K562 (cell line): Measurements from ENCODE around the gene XCL2. TPM values are rescaled to one million over a fixed set of nuclear protein-coding genes. Genes with fewer than 3 reads are reported as not detected.

Experiments used
- ATAC-seq: fragments of 200-7000 bp; cut with Tn5 transposase; 3 replicates; pipeline ENCODE4 v1.9.1; 2020; ENCODE audit warnings: moderate library complexity
- BruUV-seq: library from RNA; stranded (reverse); fragments of 400-500 nt; replicated peaks from 2 replicates; lab custom pipeline; 2021; lab: Mats Ljungman, UMichigan
- CTCF ChIA-PET: fragments of 300-600 bp; formaldehyde crosslinking; extraction: SDS; loops from one replicate; lab custom pipeline; 2021; ENCODE audit warnings: low intra/inter-chr PET ratio; lab: Yijun Ruan, JAX
- POLR2A ChIA-PET: fragments of 300-600, 350-650 bp; sonication (Branson Sonifier 250); formaldehyde crosslinking; extraction: SDS; loops from one replicate; lab custom pipeline; 2021; ENCODE audit warnings: antibody characterized with exemption, inconsistent platforms; lab: Yijun Ruan, JAX
- DNase-seq, 4 experiments: peaks; one replicate each; pipeline versions ENCODE4 v3.0.0 to v3.0.0-alpha.2; 2011 to 2018; ENCODE audit warnings: low spot score in 3 of 4, mixed read lengths in 3 of 4; ENCODE audit errors: extremely low read depth in 1 of 4
- FAIRE-seq: peaks from 2 replicates; lab custom pipeline; 2011; peaks lifted over from hg19 to GRCh38; lab: Jason Lieb, UNC
- H2AFZ ChIP-seq: 2 replicates; pipeline ENCODE4 v1.6.0; 2011; ENCODE audit warnings: low read depth, low read length, control low read depth, inconsistent platforms
- H3K27ac ChIP-seq: fragments of 200-600 bp; 3 replicates; pipeline ENCODE4 v1.8.0; 2011; ENCODE audit warnings: low read depth, mild to moderate bottlenecking, control low read depth, inconsistent platforms, low read length, moderate library complexity, mixed read lengths; ENCODE audit errors: extremely low read depth
- H3K27me3 ChIP-seq, 2 experiments: fragments of 300-600 bp in 1 of 2; 2 replicates in 1 of 2; 3 replicates in 1 of 2; pipeline versions ENCODE4 v1.6.0 to v1.8.0; 2011; ENCODE audit warnings: inconsistent platforms in 2 of 2, low read length in 2 of 2, mild to moderate bottlenecking in 1 of 2, mixed read lengths in 1 of 2, moderate library complexity in 1 of 2; ENCODE audit not compliant: control insufficient read depth in 2 of 2, insufficient read depth in 2 of 2
- H3K36me3 ChIP-seq: fragments of 300-600 bp; 3 replicates; pipeline ENCODE4 v1.8.0; 2011; ENCODE audit warnings: mild to moderate bottlenecking, low read length, inconsistent platforms; ENCODE audit not compliant: control insufficient read depth, insufficient read depth
- H3K4me1 ChIP-seq, 2 experiments: fragments of 200-600 bp in 1 of 2; replicated peaks in 1 of 2; 2 replicates in 1 of 2; 3 replicates in 1 of 2; pipeline versions ENCODE4 v1.5.1 to v1.8.0; 2011; ENCODE audit warnings: inconsistent platforms in 2 of 2, low read length in 2 of 2, mild to moderate bottlenecking in 1 of 2, mixed read lengths in 1 of 2, moderate library complexity in 1 of 2; ENCODE audit not compliant: control insufficient read depth in 2 of 2, insufficient read depth in 2 of 2
- H3K4me2 ChIP-seq: 2 replicates; pipeline ENCODE4 v1.6.1; 2011; ENCODE audit warnings: low read length, control low read depth, inconsistent platforms, mixed read lengths; ENCODE audit not compliant: insufficient read depth
- H3K4me3 ChIP-seq: fragments of 200-600 bp; sonication (generic), shearing (Covaris generic); 2 replicates; pipeline ENCODE4 v1.5.1; 2016; ENCODE audit warnings: control low read depth, inconsistent platforms
- H3K79me2 ChIP-seq: fragments of 200-600 bp; 3 replicates; pipeline ENCODE4 v1.8.0; 2011; ENCODE audit warnings: low read length, inconsistent platforms; ENCODE audit not compliant: control insufficient read depth, insufficient read depth
- H3K9ac ChIP-seq, 2 experiments: 2 replicates each; pipeline versions ENCODE4 v1.6.0 to v1.6.1; 2011; ENCODE audit warnings: low read depth in 2 of 2, low read length in 2 of 2, control low read depth in 1 of 2, inconsistent platforms in 1 of 2, mild to moderate bottlenecking in 1 of 2, mixed read lengths in 1 of 2; ENCODE audit not compliant: insufficient read depth in 1 of 2
- H3K9me1 ChIP-seq: one replicate; pipeline ENCODE4 v1.6.0; 2011; ENCODE audit warnings: inconsistent platforms, mild to moderate bottlenecking, low read length, moderate library complexity; ENCODE audit not compliant: control insufficient read depth, insufficient read depth
- H3K9me3 ChIP-seq: replicated peaks from 2 replicates; pipeline ENCODE4 v1.5.1; 2011; ENCODE audit warnings: low read depth, low read length, inconsistent platforms; ENCODE audit not compliant: control insufficient read depth, insufficient read depth
- H4K20me1 ChIP-seq: replicated peaks from 2 replicates; pipeline ENCODE4 v1.6.1; 2011; ENCODE audit warnings: low read length, inconsistent platforms, mixed read lengths; ENCODE audit not compliant: control insufficient read depth, insufficient read depth
- DEAF1 ChIP-seq: fragments of 450-650 bp; formaldehyde crosslinking; IDR thresholded peaks from 2 replicates; pipeline ENCODE4 v1.4.0; 2020; ENCODE audit warnings: mild to moderate bottlenecking, moderate library complexity
- ELF2 ChIP-seq: fragments of 250-450 bp; sonication (Bioruptor Pico); IDR thresholded peaks from 2 replicates; pipeline ENCODE4 v1.5.0; 2021; ENCODE audit warnings: mild to moderate bottlenecking
- HOMEZ ChIP-seq: fragments of 250-450 bp; sonication (Bioruptor Pico); IDR thresholded peaks from 2 replicates; pipeline ENCODE4 v1.4.0; 2020; ENCODE audit warnings: mild to moderate bottlenecking, moderate library complexity
- NCOA1 ChIP-seq: fragments of 450-650 bp; IDR thresholded peaks from 2 replicates; pipeline ENCODE4 v1.6.1; 2016; ENCODE audit warnings: low read depth
- NCOA2 ChIP-seq, 2 experiments: fragments of 450-650 bp; IDR thresholded peaks; 2 replicates each; pipeline ENCODE4 v1.6.1; 2018; ENCODE audit warnings: mild to moderate bottlenecking in 2 of 2, moderate library complexity in 1 of 2; ENCODE audit not compliant: partially characterized antibody in 2 of 2
- NCOR1 ChIP-seq: fragments of 450-650 bp; IDR thresholded peaks from 2 replicates; pipeline ENCODE4 v1.6.1; 2016; ENCODE audit warnings: mild to moderate bottlenecking, moderate library complexity
- PHF8 ChIP-seq: fragments of 200-600 bp; sonication (generic); IDR thresholded peaks from 2 replicates; pipeline ENCODE4 v1.6.1; 2012; ENCODE audit warnings: mixed run types, mild to moderate bottlenecking, inconsistent platforms, low read length, moderate library complexity, borderline replicate concordance
- SAFB2 ChIP-seq: fragments of 200-400 bp; formaldehyde crosslinking; IDR thresholded peaks from 2 replicates; pipeline ENCODE4 v1.6.1; 2018; ENCODE audit warnings: borderline replicate concordance, low read length, low read depth, moderate library complexity; ENCODE audit not compliant: severe bottlenecking
- ZNF76 ChIP-seq: fragments of 250-450 bp; sonication (Bioruptor Pico); IDR thresholded peaks from 2 replicates; pipeline ENCODE4 v1.4.0; 2020; ENCODE audit warnings: mild to moderate bottlenecking, moderate library complexity, borderline replicate concordance
- ZNF766 ChIP-seq: fragments of 200-800 bp; sonication (Bioruptor generic); conservative IDR thresholded peaks from 2 replicates; pipeline ENCODE4 v1.6.1; 2016; ENCODE audit warnings: missing genetic modification characterization, missing compliant biosample characterization
- ZSCAN29 ChIP-seq: fragments of 450-650 bp; IDR thresholded peaks from 2 replicates; pipeline ENCODE4 v1.6.1; 2017
- WGBS: fragments of 100-300 bp; shearing (Covaris generic); methylation state at CpG from one replicate; pipeline ENCODE4 v1.1.6; 2016; ENCODE audit warnings: low coverage, mixed read lengths; ENCODE audit not compliant: insufficient coverage; ENCODE audit errors: missing lambda C conversion rate; 5-methylcytosine and 5-hydroxymethylcytosine counted together
- in situ Hi-C: fragments of 300-500 bp; cut with MboI; formaldehyde crosslinking; loops from 4 replicates; pipeline ENCODE4 v1.15.0; 2018; ENCODE audit warnings: inconsistent platforms, mixed read lengths
- intact Hi-C: fragments of 100-400 bp; cut with micrococcal nuclease; formaldehyde crosslinking; loops from 2 replicates; pipeline ENCODE4 v1.14.2; 2022
- polyA plus RNA-seq, 8 experiments: library from polyadenylated mRNA; depleted of rRNA in 4 of 8; stranded (reverse) in 5 of 8; unstranded in 3 of 8; fragments of >200 nt; fragmentation: Nextera tagmentation in 2 of 8; fragmentation: Illumina TruSeq in 1 of 8; extraction: Ambion mirVana in 2 of 8; extraction: Trizol in 1 of 8; gene quantifications; 2 replicates each; pipeline versions ENCODE4 v1.2.1 to v1.2.3, GENCODE V29; 2011 to 2014; ENCODE audit warnings: inconsistent platforms in 1 of 8, missing spikeins in 1 of 8
- total RNA-seq, 7 experiments: library from RNA; depleted of rRNA in 6 of 7; stranded (reverse); fragments of >200 nt in 6 of 7; fragmentation: Illumina TruSeq in 2 of 7; extraction: Trizol in 2 of 7; gene quantifications; 2 replicates each; pipeline versions ENCODE4 v1.2.1 to v1.2.3, GENCODE V29; 2011 to 2021; ENCODE audit warnings: low replicate concordance in 1 of 7

XCL2 gene
- total and polyA plus RNA-seq, 9 of the 15 experiments (the other 6 are each of a cell fraction or from before 2014, with no cell fraction given) = not detected

GRCh38 chr1:168585937-168586336 lies 42.1 kb upstream of the XCL2 start:
- POLR2A ChIA-PET = no interaction called here
- WGBS = 0% methylated on average over 1 of the region's 1 CpG
- in situ Hi-C loops (loop anchor here (5.0 to 10.0 kb wide), 2 partner anchors 144 to 491 kb away; no protein-coding TSS in a partner anchor), intact Hi-C loops (no loop called here)
- Histone ChIP-seq H2AFZ (no peak overlapping the region), H3K27ac (no peak overlapping the region), H3K4me1 (no peaks in the 10 kb centered on the region), H3K4me3 (no peak overlapping the region), H3K36me3 (no peaks in the 10 kb centered on the region), H3K9me1 (no peaks in the 10 kb centered on the region), H3K9me3 (no peaks in the 10 kb centered on the region), H3K4me2 (no peak overlapping the region), H3K27me3 (peaks cover 0 to 7% of the 10 kb centered on the region in 2 experiments; a peak in 1 of 5 replicates)
- no peak for FAIRE-seq
- DNase-seq = no peak
- CTCF ChIA-PET = no interaction called here
- no TSS peak for BruUV-seq
- no peak for ATAC-seq
- TF ChIP-seq NCOR1 (no peak), NCOA1 (no peak), PHF8 (no peak), ZNF76 (CRISPR knock-in tag) (no peak)
- TF ChIP-seq, all 486 proteins: peak for 0
- H4K20me1 ChIP-seq = no peaks in the 10 kb centered on the region
- H3K9ac ChIP-seq = no peak overlapping the region
- H3K79me2 ChIP-seq = no peaks in the 10 kb centered on the region

GRCh38 chr1:168585191-168585590 lies 41.4 kb upstream of the XCL2 start:
- Histone ChIP-seq H3K9me3 (no peaks in the 10 kb centered on the region), H3K27me3 (peaks cover 0 to 7% of the 10 kb centered on the region in 2 experiments; a peak in 1 of 5 replicates), H3K4me1 (no peaks in the 10 kb centered on the region), H3K36me3 (no peaks in the 10 kb centered on the region), H3K9me1 (no peaks in the 10 kb centered on the region), H3K4me2 (no peak overlapping the region), H3K9ac (no peak overlapping the region), H3K79me2 (no peaks in the 10 kb centered on the region), H3K4me3 (no peak overlapping the region), H2AFZ (no peak overlapping the region), H3K27ac (no peak overlapping the region), H4K20me1 (no peaks in the 10 kb centered on the region)
- ChIA-PET CTCF (no interaction called here), POLR2A (no interaction called here)
- FAIRE-seq (no peak), DNase-seq (no peak), ATAC-seq (no peak)
- TF ChIP-seq ELF2 (CRISPR knock-in tag) = no peak
- TF ChIP-seq NCOA2 (IDR thresholded peaks at IDR 0.05; ENCODE audit: partially characterized antibody in 2 of 2) = no peak
- TF ChIP-seq ZSCAN29 = no peak
- TF ChIP-seq SAFB2 = no peak
- TF ChIP-seq ZNF766 (CRISPR knock-in tag) = no peak
- no peak for TF ChIP-seq HOMEZ
- no peak for TF ChIP-seq DEAF1 (CRISPR knock-in tag)
- WGBS = 0% methylated on average over 3 of the region's 3 CpGs
- no TSS peak for BruUV-seq
- in situ Hi-C loops (loop anchor here (5.0 to 10.0 kb wide), 2 partner anchors 143 to 490 kb away; no protein-coding TSS in a partner anchor), intact Hi-C loops (no loop called here)
